WTC11 (cell line): Measurements from ENCODE around the gene GPR108. TPM values are rescaled to one million over a fixed set of nuclear protein-coding genes. Genes with fewer than 3 reads are reported as not detected.

Source experiments
- CBFB ChIP-seq: sonication (generic); formaldehyde crosslinking; IDR thresholded peaks from 2 replicates; pipeline ENCODE4 v1.8.1; 2022; ENCODE audit warnings: mild to moderate bottlenecking, low read depth, missing genetic modification reagents
- CREM ChIP-seq: sonication (generic); formaldehyde crosslinking; IDR thresholded peaks from 2 replicates; pipeline ENCODE4 v1.8.1; 2022; ENCODE audit warnings: mild to moderate bottlenecking, missing genetic modification reagents, moderate library complexity
- NR1H2 ChIP-seq: sonication (generic); formaldehyde crosslinking; IDR thresholded peaks from 2 replicates; pipeline ENCODE4 v1.9.0; 2021; ENCODE audit warnings: mild to moderate bottlenecking, moderate library complexity, missing genetic modification reagents
- PRRX2 ChIP-seq: fragments of 250-450 bp; sonication (Bioruptor Pico); IDR thresholded peaks from 2 replicates; pipeline ENCODE4 v1.8.0; 2021; ENCODE audit warnings: mild to moderate bottlenecking
- RELA ChIP-seq: sonication (generic); formaldehyde crosslinking; IDR thresholded peaks from 2 replicates; pipeline ENCODE4 v1.8.1; 2022; ENCODE audit warnings: missing genetic modification reagents, mild to moderate bottlenecking, borderline replicate concordance
- total RNA-seq: library from RNA; stranded (reverse); gene quantifications from 3 replicates; pipeline ENCODE4 v1.2.3, GENCODE V29; 2021
- TF ChIP-seq, protein P1 (sequence below): fragments of 200-600 bp; IDR thresholded peaks from 2 replicates; pipeline ENCODE4 v1.8.0; 2022; ENCODE audit warnings: antibody characterized with exemption
- TF ChIP-seq, protein P2 (sequence below): sonication (generic); formaldehyde crosslinking; IDR thresholded peaks from 2 replicates; pipeline ENCODE4 v1.8.1; 2023; ENCODE audit warnings: mild to moderate bottlenecking, missing genetic modification reagents, moderate library complexity
- TF ChIP-seq, protein P3 (sequence below): fragments of 250-450 bp; sonication (Bioruptor Pico); IDR thresholded peaks from 2 replicates; pipeline ENCODE4 v1.9.0; 2021; ENCODE audit warnings: mild to moderate bottlenecking, borderline replicate concordance
- TF ChIP-seq, protein P4 (sequence below): sonication (generic); formaldehyde crosslinking; IDR thresholded peaks from 2 replicates; pipeline ENCODE4 v1.8.0; 2022; ENCODE audit warnings: mild to moderate bottlenecking, missing genetic modification reagents
- TF ChIP-seq, protein P5 (sequence below): fragments of 250-450 bp; sonication (Bioruptor Pico); IDR thresholded peaks from 2 replicates; pipeline ENCODE4 v1.9.0; 2021; ENCODE audit warnings: moderate library complexity, mild to moderate bottlenecking, inconsistent platforms, borderline replicate concordance
- TF ChIP-seq, protein P6 (sequence below): sonication (generic); formaldehyde crosslinking; IDR thresholded peaks from 2 replicates; pipeline ENCODE4 v1.8.0; 2023; ENCODE audit warnings: missing genetic modification reagents
- TF ChIP-seq, protein P7 (sequence below): fragments of 250-450 bp; sonication (Bioruptor Pico); IDR thresholded peaks from 2 replicates; pipeline ENCODE4 v1.9.0; 2021; ENCODE audit warnings: mild to moderate bottlenecking

Gene GPR108
- total RNA-seq, 1 experiment from 2014 or later: 48.7 TPM

DNA sequence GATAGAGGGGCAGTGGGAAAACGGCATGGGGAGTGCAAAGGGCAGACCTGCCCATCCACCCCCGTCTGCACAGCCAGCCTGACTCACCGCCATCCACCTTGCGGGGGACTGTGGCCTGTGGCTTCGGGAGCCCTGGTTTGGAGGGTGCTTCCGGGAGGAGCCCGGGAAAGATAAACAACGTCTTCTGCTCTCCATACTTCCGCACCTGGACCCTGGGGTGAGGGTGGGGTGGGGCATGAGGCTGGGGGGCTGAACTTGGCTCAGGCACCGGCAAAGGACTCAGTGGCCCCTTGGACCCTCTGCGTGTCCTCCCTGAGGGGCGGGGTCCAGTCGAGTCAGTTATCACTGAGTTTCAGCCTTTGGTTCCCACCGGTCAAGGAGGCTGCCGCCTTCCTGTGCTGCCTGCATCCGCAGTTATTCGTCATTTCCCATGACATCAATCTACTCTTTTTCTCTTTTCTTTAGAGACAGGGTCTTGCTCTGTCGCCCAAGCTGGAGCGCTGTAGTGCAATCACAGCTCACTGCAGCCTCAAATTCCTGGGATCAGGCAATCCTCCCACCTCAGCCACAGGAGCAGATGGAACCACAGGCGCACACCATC lies 3.2 kb downstream of the GPR108 start (continued):
- TF ChIP-seq, protein P1, sequence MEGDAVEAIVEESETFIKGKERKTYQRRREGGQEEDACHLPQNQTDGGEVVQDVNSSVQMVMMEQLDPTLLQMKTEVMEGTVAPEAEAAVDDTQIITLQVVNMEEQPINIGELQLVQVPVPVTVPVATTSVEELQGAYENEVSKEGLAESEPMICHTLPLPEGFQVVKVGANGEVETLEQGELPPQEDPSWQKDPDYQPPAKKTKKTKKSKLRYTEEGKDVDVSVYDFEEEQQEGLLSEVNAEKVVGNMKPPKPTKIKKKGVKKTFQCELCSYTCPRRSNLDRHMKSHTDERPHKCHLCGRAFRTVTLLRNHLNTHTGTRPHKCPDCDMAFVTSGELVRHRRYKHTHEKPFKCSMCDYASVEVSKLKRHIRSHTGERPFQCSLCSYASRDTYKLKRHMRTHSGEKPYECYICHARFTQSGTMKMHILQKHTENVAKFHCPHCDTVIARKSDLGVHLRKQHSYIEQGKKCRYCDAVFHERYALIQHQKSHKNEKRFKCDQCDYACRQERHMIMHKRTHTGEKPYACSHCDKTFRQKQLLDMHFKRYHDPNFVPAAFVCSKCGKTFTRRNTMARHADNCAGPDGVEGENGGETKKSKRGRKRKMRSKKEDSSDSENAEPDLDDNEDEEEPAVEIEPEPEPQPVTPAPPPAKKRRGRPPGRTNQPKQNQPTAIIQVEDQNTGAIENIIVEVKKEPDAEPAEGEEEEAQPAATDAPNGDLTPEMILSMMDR: no peak
- TF ChIP-seq, protein P2, sequence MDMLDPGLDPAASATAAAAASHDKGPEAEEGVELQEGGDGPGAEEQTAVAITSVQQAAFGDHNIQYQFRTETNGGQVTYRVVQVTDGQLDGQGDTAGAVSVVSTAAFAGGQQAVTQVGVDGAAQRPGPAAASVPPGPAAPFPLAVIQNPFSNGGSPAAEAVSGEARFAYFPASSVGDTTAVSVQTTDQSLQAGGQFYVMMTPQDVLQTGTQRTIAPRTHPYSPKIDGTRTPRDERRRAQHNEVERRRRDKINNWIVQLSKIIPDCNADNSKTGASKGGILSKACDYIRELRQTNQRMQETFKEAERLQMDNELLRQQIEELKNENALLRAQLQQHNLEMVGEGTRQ (CRISPR knock-in tag): no peak
- TF ChIP-seq CREM (CRISPR knock-in tag): no peak
- no peak for TF ChIP-seq PRRX2 (CRISPR knock-in tag)
- TF ChIP-seq, protein P3, sequence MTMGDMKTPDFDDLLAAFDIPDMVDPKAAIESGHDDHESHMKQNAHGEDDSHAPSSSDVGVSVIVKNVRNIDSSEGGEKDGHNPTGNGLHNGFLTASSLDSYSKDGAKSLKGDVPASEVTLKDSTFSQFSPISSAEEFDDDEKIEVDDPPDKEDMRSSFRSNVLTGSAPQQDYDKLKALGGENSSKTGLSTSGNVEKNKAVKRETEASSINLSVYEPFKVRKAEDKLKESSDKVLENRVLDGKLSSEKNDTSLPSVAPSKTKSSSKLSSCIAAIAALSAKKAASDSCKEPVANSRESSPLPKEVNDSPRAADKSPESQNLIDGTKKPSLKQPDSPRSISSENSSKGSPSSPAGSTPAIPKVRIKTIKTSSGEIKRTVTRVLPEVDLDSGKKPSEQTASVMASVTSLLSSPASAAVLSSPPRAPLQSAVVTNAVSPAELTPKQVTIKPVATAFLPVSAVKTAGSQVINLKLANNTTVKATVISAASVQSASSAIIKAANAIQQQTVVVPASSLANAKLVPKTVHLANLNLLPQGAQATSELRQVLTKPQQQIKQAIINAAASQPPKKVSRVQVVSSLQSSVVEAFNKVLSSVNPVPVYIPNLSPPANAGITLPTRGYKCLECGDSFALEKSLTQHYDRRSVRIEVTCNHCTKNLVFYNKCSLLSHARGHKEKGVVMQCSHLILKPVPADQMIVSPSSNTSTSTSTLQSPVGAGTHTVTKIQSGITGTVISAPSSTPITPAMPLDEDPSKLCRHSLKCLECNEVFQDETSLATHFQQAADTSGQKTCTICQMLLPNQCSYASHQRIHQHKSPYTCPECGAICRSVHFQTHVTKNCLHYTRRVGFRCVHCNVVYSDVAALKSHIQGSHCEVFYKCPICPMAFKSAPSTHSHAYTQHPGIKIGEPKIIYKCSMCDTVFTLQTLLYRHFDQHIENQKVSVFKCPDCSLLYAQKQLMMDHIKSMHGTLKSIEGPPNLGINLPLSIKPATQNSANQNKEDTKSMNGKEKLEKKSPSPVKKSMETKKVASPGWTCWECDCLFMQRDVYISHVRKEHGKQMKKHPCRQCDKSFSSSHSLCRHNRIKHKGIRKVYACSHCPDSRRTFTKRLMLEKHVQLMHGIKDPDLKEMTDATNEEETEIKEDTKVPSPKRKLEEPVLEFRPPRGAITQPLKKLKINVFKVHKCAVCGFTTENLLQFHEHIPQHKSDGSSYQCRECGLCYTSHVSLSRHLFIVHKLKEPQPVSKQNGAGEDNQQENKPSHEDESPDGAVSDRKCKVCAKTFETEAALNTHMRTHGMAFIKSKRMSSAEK (CRISPR knock-in tag): no peak
- TF ChIP-seq, protein P4, sequence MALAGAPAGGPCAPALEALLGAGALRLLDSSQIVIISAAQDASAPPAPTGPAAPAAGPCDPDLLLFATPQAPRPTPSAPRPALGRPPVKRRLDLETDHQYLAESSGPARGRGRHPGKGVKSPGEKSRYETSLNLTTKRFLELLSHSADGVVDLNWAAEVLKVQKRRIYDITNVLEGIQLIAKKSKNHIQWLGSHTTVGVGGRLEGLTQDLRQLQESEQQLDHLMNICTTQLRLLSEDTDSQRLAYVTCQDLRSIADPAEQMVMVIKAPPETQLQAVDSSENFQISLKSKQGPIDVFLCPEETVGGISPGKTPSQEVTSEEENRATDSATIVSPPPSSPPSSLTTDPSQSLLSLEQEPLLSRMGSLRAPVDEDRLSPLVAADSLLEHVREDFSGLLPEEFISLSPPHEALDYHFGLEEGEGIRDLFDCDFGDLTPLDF (CRISPR knock-in tag): no peak
- TF ChIP-seq, protein P5, sequence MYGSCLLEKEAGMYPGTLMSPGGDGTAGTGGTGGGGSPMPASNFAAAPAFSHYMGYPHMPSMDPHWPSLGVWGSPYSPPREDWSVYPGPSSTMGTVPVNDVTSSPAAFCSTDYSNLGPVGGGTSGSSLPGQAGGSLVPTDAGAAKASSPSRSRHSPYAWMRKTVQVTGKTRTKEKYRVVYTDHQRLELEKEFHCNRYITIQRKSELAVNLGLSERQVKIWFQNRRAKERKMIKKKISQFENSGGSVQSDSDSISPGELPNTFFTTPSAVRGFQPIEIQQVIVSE (CRISPR knock-in tag): no peak
- no peak for TF ChIP-seq CBFB (CRISPR knock-in tag)
- TF ChIP-seq RELA: no peak
- TF ChIP-seq, protein P6, sequence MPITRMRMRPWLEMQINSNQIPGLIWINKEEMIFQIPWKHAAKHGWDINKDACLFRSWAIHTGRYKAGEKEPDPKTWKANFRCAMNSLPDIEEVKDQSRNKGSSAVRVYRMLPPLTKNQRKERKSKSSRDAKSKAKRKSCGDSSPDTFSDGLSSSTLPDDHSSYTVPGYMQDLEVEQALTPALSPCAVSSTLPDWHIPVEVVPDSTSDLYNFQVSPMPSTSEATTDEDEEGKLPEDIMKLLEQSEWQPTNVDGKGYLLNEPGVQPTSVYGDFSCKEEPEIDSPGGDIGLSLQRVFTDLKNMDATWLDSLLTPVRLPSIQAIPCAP (CRISPR knock-in tag): no peak
- no peak for TF ChIP-seq NR1H2 (CRISPR knock-in tag)
- TF ChIP-seq, protein P7, sequence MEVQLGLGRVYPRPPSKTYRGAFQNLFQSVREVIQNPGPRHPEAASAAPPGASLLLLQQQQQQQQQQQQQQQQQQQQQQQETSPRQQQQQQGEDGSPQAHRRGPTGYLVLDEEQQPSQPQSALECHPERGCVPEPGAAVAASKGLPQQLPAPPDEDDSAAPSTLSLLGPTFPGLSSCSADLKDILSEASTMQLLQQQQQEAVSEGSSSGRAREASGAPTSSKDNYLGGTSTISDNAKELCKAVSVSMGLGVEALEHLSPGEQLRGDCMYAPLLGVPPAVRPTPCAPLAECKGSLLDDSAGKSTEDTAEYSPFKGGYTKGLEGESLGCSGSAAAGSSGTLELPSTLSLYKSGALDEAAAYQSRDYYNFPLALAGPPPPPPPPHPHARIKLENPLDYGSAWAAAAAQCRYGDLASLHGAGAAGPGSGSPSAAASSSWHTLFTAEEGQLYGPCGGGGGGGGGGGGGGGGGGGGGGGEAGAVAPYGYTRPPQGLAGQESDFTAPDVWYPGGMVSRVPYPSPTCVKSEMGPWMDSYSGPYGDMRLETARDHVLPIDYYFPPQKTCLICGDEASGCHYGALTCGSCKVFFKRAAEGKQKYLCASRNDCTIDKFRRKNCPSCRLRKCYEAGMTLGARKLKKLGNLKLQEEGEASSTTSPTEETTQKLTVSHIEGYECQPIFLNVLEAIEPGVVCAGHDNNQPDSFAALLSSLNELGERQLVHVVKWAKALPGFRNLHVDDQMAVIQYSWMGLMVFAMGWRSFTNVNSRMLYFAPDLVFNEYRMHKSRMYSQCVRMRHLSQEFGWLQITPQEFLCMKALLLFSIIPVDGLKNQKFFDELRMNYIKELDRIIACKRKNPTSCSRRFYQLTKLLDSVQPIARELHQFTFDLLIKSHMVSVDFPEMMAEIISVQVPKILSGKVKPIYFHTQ (CRISPR knock-in tag): no peak
- TF ChIP-seq, all 79 proteins: peak for 0
